ENCODE results near the gene TVP23B.
"Not testable (repeated sequence)": the region's sequence is repeated elsewhere in the genome, so short reads cannot be mapped to it uniquely, and the experiment has no call there.

Gene TVP23B

DNA sequence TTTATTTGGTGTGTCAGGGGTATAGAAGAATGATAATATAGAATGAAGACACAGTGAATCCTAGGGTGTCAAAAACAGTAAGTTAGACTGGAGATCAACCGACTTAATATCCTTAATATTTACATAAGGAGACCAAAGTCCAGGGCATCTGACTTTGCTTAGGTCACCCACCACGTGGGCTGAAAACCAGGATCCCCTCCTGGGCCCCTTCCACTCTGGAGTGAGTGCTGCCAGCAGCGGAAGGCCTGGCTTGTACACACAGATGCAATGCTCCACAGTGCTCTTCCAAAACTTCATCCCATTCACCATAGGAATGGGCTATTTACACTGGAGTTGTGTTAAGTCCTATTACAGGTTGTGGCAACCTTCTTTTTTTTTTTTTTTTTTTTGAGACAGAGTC lies 34.4 kb upstream of the TVP23B start:
- not testable (repeated sequence) for H3K27ac ChIP-seq (ENCODE audit: low read depth, low read length, poor library complexity, severe bottlenecking); H3K9me3 ChIP-seq (ENCODE audit: low read length); H3K27me3 ChIP-seq (ENCODE audit: insufficient read depth, low read length); H3K79me2 ChIP-seq (ENCODE audit: insufficient read depth, low read length); H4K20me1 ChIP-seq (ENCODE audit: insufficient read depth, low read length); H2AFZ ChIP-seq (ENCODE audit: low read length); H3K36me3 ChIP-seq (ENCODE audit: insufficient read depth, low read length); H3K9me2 ChIP-seq (ENCODE audit: low read depth, low read length); H3K4me1 ChIP-seq (ENCODE audit: insufficient read depth, low read length, severe bottlenecking); H3K9ac ChIP-seq (ENCODE audit: low read length); H3K4me3 ChIP-seq (ENCODE audit: low read depth, low read length, poor library complexity, severe bottlenecking); H3K4me2 ChIP-seq (ENCODE audit: low read length); H3F3A ChIP-seq (ENCODE audit: insufficient read depth, low read length)

DNA sequence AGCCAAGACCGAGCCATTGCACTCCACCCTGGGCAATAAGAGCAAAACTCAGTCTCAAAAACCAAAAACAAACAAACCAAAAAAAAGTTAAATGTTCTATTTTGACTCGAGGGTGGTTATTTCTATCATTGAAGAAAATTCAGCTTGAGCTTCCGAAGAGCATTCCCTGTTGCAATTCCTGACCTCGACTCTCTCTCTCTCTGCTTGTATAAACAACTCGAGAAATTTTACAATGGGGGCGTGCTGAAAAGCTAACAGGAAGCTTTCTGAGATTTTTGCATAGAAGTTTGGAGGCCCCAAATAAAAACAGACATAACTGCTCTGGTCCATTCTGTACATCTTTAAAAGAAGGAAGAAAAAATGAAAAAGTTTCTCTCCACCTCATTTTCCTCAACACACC lies 33.5 kb upstream of the TVP23B start:
- not testable (repeated sequence) for H3K9ac ChIP-seq (ENCODE audit: low read length); H3K36me3 ChIP-seq (ENCODE audit: insufficient read depth, low read length); H3K4me2 ChIP-seq (ENCODE audit: low read length); H3K4me3 ChIP-seq (ENCODE audit: low read depth, low read length, poor library complexity, severe bottlenecking); H4K20me1 ChIP-seq (ENCODE audit: insufficient read depth, low read length); H2AFZ ChIP-seq (ENCODE audit: low read length); H3K27ac ChIP-seq (ENCODE audit: low read depth, low read length, poor library complexity, severe bottlenecking); H3K9me3 ChIP-seq (ENCODE audit: low read length); H3F3A ChIP-seq (ENCODE audit: insufficient read depth, low read length); H3K4me1 ChIP-seq (ENCODE audit: insufficient read depth, low read length, severe bottlenecking); H3K27me3 ChIP-seq (ENCODE audit: insufficient read depth, low read length); H3K9me2 ChIP-seq (ENCODE audit: low read depth, low read length); H3K79me2 ChIP-seq (ENCODE audit: insufficient read depth, low read length)

DNA sequence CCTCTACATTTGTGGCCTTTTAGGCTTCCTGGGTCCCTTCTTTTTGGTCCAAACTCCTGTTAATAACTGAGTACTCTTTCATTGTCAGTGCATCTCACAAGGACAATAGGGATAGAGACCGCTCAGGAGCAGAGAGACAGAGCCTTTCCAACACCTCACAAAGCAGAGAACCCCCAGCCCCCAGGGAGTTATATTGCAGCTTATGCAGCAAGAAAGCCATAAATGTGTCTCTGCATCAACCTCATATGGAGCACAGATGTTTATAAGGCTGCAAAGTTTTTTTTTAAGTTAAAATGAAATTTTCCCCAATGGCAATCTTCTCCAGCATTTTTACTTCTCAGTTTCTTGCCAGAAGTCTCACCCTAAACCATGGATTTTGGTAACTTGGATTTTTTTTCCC lies 30.7 kb upstream of the TVP23B start:
- H3K79me2 ChIP-seq (ENCODE audit: insufficient read depth, low read length); H3K9me2 ChIP-seq (ENCODE audit: low read depth, low read length); H4K20me1 ChIP-seq (ENCODE audit: insufficient read depth, low read length); H3K36me3 ChIP-seq (ENCODE audit: insufficient read depth, low read length); H3K4me1 ChIP-seq (ENCODE audit: insufficient read depth, low read length, severe bottlenecking); H2AFZ ChIP-seq (ENCODE audit: low read length); H3K27ac ChIP-seq (ENCODE audit: low read depth, low read length, poor library complexity, severe bottlenecking); H3K4me2 ChIP-seq (ENCODE audit: low read length); H3K9me3 ChIP-seq (ENCODE audit: low read length); H3K9ac ChIP-seq (ENCODE audit: low read length); H3K27me3 ChIP-seq (ENCODE audit: insufficient read depth, low read length); H3F3A ChIP-seq (ENCODE audit: insufficient read depth, low read length); H3K4me3 ChIP-seq (ENCODE audit: low read depth, low read length, poor library complexity, severe bottlenecking): not testable (repeated sequence)

GRCh38 chr17:18753829-18754409 lies 27.1 kb upstream of the TVP23B start:
- not testable (repeated sequence) for H3K9me3 ChIP-seq (ENCODE audit: low read length); H3F3A ChIP-seq (ENCODE audit: insufficient read depth, low read length); H4K20me1 ChIP-seq (ENCODE audit: insufficient read depth, low read length); H3K36me3 ChIP-seq (ENCODE audit: insufficient read depth, low read length); H2AFZ ChIP-seq (ENCODE audit: low read length); H3K27ac ChIP-seq (ENCODE audit: low read depth, low read length, poor library complexity, severe bottlenecking); H3K79me2 ChIP-seq (ENCODE audit: insufficient read depth, low read length); H3K4me1 ChIP-seq (ENCODE audit: insufficient read depth, low read length, severe bottlenecking); H3K4me3 ChIP-seq (ENCODE audit: low read depth, low read length, poor library complexity, severe bottlenecking); H3K27me3 ChIP-seq (ENCODE audit: insufficient read depth, low read length); H3K9ac ChIP-seq (ENCODE audit: low read length); H3K9me2 ChIP-seq (ENCODE audit: low read depth, low read length); H3K4me2 ChIP-seq (ENCODE audit: low read length)

DNA sequence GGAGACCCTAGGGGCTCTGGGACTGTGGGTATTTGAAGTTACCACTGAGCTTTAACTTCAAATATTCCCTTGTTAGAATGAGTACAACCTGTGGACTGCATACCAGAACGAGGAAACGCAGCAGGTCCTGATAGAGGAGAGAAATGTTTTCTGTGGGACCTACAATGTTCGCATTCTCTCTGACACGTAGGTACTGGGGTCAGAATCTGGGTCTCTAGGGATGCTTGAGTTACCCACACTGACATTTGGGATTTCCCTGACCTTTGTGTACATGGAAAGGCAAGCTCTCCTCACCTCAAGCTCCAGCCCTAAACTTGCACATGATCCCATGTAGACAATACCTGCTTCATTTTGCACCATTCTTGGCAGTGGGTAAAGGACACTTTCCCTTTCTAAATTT lies 25.0 kb upstream of the TVP23B start:
- H3K9me3 ChIP-seq (ENCODE audit: low read length); H3K4me3 ChIP-seq (ENCODE audit: low read depth, low read length, poor library complexity, severe bottlenecking); H3K4me2 ChIP-seq (ENCODE audit: low read length); H3K79me2 ChIP-seq (ENCODE audit: insufficient read depth, low read length); H3K9me2 ChIP-seq (ENCODE audit: low read depth, low read length); H3K27me3 ChIP-seq (ENCODE audit: insufficient read depth, low read length); H2AFZ ChIP-seq (ENCODE audit: low read length); H3F3A ChIP-seq (ENCODE audit: insufficient read depth, low read length); H4K20me1 ChIP-seq (ENCODE audit: insufficient read depth, low read length); H3K9ac ChIP-seq (ENCODE audit: low read length); H3K4me1 ChIP-seq (ENCODE audit: insufficient read depth, low read length, severe bottlenecking); H3K27ac ChIP-seq (ENCODE audit: low read depth, low read length, poor library complexity, severe bottlenecking); H3K36me3 ChIP-seq (ENCODE audit: insufficient read depth, low read length): not testable (repeated sequence)

- H3K9ac ChIP-seq (ENCODE audit: low read length); H3K4me3 ChIP-seq (ENCODE audit: low read depth, low read length, poor library complexity, severe bottlenecking); H2AFZ ChIP-seq (ENCODE audit: low read length): not testable (repeated sequence)
Measured at GRCh38 chr17:18757368-18758044, 23.5 kb upstream of the TVP23B start.

GRCh38 chr17:18758344-18758743 lies 22.6 kb upstream of the TVP23B start:
- not testable (repeated sequence) for H3K4me3 ChIP-seq (ENCODE audit: low read depth, low read length, poor library complexity, severe bottlenecking); H3K27me3 ChIP-seq (ENCODE audit: insufficient read depth, low read length); H3K4me2 ChIP-seq (ENCODE audit: low read length); H3K36me3 ChIP-seq (ENCODE audit: insufficient read depth, low read length); H4K20me1 ChIP-seq (ENCODE audit: insufficient read depth, low read length); H3K9me2 ChIP-seq (ENCODE audit: low read depth, low read length); H2AFZ ChIP-seq (ENCODE audit: low read length); H3F3A ChIP-seq (ENCODE audit: insufficient read depth, low read length); H3K4me1 ChIP-seq (ENCODE audit: insufficient read depth, low read length, severe bottlenecking); H3K27ac ChIP-seq (ENCODE audit: low read depth, low read length, poor library complexity, severe bottlenecking); H3K9me3 ChIP-seq (ENCODE audit: low read length); H3K9ac ChIP-seq (ENCODE audit: low read length); H3K79me2 ChIP-seq (ENCODE audit: insufficient read depth, low read length)

More at GRCh38 chr17:18757368-18758044, 23.5 kb upstream of the TVP23B start:
- not testable (repeated sequence) for H3K4me1 ChIP-seq (ENCODE audit: insufficient read depth, low read length, severe bottlenecking); H3K9me2 ChIP-seq (ENCODE audit: low read depth, low read length); H3F3A ChIP-seq (ENCODE audit: insufficient read depth, low read length); H3K4me2 ChIP-seq (ENCODE audit: low read length); H3K27ac ChIP-seq (ENCODE audit: low read depth, low read length, poor library complexity, severe bottlenecking); H3K36me3 ChIP-seq (ENCODE audit: insufficient read depth, low read length); H3K79me2 ChIP-seq (ENCODE audit: insufficient read depth, low read length); H3K9me3 ChIP-seq (ENCODE audit: low read length); H3K27me3 ChIP-seq (ENCODE audit: insufficient read depth, low read length); H4K20me1 ChIP-seq (ENCODE audit: insufficient read depth, low read length)

GRCh38 chr17:18760221-18760620 lies 20.8 kb upstream of the TVP23B start:
- not testable (repeated sequence) for H3K79me2 ChIP-seq (ENCODE audit: insufficient read depth, low read length); H3K4me3 ChIP-seq (ENCODE audit: low read depth, low read length, poor library complexity, severe bottlenecking); H3K27me3 ChIP-seq (ENCODE audit: insufficient read depth, low read length); H3K4me1 ChIP-seq (ENCODE audit: insufficient read depth, low read length, severe bottlenecking); H3K27ac ChIP-seq (ENCODE audit: low read depth, low read length, poor library complexity, severe bottlenecking); H3K36me3 ChIP-seq (ENCODE audit: insufficient read depth, low read length); H3F3A ChIP-seq (ENCODE audit: insufficient read depth, low read length); H2AFZ ChIP-seq (ENCODE audit: low read length); H3K4me2 ChIP-seq (ENCODE audit: low read length); H3K9ac ChIP-seq (ENCODE audit: low read length); H3K9me3 ChIP-seq (ENCODE audit: low read length); H3K9me2 ChIP-seq (ENCODE audit: low read depth, low read length); H4K20me1 ChIP-seq (ENCODE audit: insufficient read depth, low read length)

All from OCI-LY1 (cell line).